HG02642 (cell line): Measurements from ENCODE around the gene KIAA2012.

Source experiments
- ATAC-seq: cut with Tn5 transposase; IDR thresholded peaks from one replicate; pipeline ENCODE4 v1.9.1; 2021; ENCODE audit warnings: mild to moderate bottlenecking; ENCODE audit not compliant: unreplicated experiment, poor library complexity

The KIAA2012 gene

DNA sequence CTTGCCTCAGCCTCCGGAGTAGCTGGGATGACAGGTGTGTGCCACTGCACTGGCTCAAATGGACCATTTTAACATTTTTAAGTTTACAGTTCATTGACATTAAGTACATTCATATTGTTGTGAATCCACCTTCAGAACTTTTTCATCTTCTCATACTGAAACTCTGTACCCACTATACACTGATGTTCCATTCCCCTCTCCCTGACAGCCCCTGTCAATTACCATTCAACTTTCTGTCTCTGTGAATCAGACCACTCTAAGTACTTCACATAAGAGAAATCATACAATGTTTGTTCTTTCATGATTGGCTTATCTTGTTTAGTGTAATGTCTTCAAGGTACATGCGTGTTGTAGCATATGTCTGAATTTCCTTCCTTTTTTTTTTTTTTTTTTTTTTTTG lies 1.9 kb upstream of the KIAA2012 start:
- ATAC-seq: no peak

DNA sequence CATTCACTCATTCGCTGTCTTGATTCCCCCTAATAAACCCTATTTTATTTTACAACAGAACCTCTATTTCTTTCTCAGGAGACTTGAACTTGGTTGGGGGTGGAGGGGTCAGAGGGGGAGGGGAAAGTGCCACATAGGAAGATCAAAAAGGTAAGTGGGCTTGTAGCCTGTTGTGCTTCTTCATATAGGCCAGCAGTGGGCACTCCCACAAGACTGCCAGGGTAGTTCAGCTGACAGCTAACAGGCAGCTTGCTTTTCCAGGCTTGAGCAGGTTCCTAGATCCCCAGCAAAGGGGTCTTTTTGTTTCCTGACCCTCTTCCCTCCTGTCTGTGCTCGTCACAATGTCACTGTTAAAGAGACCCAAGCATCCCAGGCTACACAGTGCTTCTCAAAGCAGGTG lies 829 bp upstream of the KIAA2012 start:
- ATAC-seq: no peak

DNA sequence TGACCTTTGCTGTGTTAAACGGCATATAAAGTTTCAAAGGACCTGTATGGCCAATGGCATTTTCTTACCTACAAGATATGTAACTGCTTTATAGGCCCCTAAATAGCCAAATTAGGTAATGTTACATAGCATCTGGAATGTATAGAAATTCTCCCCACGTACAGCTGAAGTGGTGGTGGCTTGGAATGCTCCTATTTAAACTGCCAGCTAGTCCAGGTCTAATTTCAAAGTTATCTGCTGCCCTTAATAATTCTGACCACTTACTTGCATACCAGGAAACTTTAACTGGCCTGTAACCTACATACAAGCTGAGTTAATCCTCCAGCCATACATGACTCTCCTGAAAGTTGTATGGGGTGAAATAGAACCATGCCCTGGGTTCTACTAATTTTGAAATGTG lies 1.3 kb downstream of the KIAA2012 start:
- no peak for ATAC-seq

DNA sequence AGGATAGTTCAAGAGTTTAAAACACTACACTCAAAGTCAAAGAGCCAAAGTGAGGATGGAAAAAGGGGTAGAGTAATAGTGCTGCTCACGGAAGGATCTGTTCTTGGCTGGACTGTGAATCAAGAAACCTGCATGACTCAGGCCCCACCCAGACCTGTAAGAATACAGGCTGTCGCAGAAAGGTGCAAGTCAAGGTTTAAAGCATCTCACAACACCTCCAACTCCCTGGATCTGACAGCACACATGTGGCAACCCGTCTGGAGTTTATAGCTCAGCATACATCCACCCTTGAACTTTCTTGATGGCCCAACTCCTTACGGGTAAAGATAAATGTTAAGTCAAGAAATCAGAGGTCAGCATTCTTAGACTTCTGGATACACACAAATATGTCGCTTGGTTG lies 6.3 kb downstream of the KIAA2012 start:
- no peak for ATAC-seq

DNA sequence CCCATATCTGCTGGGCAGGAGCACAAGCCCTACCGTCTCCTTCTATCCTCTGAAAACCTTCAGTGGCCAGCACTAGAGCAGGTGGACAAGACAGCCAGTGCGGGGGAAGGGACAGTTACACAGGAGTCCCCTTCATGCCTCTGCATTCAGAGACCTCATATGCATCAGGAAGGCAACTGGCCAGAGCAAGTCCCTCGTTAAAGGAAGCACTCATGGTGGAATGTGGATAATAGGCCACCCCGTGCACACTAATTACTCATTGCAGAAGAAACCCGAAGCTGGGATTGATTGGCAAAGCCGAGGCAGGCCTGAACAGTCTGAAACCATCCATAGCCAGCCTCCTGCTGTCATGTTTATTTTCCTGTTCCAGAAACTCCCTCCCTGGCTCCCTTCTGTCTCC lies 11.2 kb downstream of the KIAA2012 start:
- ATAC-seq: no peak

DNA sequence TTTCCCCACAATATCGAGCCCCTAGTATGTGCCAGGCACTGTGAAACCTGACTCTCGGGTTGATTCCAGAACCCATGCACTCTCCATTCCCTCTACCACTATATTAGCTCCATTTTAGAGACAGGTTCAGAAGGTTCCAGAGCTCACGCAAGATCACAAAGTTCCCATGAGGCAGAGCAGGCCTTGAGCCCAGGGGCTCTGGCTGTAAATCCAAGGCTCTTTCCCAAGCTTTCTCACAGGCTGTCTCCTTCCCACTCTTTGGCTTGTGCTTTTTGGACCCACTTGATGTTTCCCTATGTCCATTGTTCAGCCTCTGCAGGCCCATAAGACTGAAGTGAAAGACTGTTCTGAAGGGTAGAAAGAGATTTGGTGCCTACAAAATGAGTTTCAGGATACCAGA lies 15.7 kb downstream of the KIAA2012 start:
- no peak for ATAC-seq

DNA sequence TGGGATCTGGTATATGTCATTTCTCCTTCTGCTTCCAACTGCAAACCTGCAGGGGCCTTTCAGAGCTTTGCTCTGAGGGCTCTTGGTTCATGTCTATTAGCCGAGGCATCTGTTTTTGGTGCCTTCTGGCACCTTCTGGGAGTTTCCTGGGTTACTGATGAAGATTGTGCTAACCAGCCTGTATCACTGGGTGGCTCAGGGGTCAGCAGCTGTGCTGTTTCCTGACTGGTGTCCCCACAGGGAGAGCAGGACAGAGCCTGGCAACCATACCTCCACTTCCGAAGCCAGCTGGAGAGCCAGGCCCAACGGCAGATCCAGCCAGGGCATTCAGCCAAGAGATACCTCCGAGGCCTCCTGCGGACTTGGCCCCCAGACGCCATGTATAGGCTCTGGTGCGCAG lies 17.5 kb downstream of the KIAA2012 start:
- ATAC-seq: no peak

DNA sequence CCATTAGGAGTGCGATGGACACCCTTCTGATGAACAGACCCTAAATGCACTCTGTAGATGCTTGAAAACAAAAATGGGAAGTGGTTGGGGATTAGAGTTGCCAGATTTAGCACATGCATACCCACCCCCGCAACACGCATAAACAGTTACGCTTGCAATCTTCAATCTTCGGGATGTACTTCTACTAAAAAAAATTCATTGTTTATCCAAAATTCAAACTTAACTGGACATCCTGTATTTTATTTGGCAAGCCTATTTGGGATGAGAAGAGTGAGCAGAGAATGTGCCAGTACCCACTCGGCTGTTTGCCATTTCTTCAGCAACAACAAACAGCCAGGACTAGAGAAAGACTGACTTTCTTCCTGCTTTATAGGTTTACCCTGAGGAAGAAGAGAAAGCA lies 18.4 kb downstream of the KIAA2012 start:
- ATAC-seq: no peak

DNA sequence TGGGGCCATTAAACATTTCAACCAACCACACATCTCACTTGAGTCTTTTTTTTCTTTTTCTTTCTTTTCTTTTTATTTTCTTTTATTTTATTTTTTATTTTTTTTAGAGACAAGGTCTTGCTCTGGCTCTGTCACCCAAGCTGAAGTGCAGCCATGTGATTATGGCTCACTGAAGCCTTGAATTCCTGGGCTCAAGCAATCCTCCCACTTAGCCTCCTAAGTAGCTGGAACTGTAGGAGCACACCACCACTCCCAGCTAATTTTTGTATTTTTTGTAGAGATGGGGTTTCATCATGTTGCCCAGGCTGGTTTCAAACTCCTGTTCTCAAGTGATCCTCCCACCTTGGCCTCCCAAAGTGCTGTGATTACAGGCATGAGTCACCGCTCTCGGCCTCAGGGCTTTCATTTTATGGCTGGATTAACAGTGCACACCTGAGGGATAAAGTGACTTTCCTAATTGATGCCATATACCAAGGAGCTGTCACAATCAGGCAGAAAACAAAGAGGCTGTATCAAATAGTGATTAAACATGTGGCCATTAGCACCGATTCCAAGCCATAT lies 21.5 kb downstream of the KIAA2012 start:
- ATAC-seq: no peak

DNA sequence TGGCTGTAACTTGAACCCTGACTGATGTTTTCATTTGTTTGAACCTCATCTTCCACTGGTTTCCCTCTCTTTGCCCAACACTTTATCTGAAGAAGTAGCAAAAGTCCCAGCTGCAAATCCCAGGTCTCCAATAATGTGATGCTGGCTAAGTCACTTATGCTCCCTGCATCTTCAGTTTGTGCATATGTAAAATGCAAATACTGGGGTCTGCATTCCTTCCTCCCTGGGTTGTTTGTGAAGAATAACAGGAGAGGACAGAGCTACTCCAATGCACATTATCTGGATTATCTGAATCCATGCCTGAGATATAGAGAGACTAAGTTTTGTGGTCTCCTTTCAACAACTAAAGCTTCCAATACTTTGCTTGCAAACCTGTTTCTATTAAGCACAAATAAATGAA lies 22.2 kb downstream of the KIAA2012 start:
- no peak for ATAC-seq

DNA sequence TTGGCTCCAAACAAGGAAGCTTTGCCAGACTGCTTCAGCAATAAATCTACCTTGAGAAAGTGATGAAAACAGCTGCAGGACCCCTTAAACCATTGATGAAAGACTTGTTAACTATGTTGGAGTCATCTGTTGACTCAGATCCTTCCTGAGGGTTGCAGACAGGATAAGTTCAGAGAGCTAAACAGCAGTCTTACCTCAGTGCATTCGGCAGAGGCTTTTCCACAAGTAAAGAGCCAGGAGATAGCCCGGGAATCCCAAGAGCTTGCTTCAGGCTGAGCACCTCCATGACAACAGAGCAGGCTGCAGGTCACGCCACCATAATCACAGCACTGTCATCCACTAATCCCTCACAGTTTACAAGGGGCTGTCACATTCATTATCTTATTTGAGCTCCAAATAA lies 23.7 kb downstream of the KIAA2012 start:
- no peak for ATAC-seq

DNA sequence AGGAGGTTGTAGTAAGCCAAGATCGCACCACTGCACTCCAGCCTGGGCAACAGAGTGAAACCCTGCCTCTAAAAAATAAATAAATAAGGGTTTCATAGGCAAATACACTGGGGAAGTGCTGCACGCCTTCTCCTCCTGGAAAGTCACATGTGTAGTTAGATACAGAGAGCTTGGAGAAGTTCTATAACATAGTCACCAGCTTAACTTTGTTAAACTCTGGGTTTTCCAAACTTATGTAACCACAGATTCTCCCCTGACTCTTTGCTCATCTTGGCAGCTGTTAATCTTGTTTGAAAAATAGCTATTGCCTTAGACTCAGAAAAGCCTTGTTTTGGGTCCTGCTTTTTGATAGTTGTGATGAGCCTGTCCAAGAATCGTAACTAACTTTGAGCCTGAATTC lies 25.2 kb downstream of the KIAA2012 start:
- no peak for ATAC-seq

DNA sequence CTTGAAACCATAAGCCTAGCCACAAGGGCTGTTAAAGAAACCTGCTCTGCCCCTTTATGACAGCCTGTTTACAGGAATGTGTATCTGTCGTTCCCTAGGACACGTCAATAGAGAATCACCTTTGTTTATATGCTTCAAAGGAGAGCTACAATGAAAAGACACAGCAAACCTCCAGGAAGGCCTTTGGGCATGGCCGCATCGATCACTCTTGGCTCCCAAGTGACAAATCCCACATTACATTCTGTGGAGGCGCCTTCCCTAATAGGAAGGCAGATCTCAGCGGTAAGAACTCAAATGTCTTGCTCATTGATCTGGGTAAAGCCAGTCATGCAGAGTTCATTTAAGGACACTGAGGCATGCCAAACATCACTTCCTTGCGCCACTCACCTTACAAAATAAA lies 26.5 kb downstream of the KIAA2012 start:
- no peak for ATAC-seq

DNA sequence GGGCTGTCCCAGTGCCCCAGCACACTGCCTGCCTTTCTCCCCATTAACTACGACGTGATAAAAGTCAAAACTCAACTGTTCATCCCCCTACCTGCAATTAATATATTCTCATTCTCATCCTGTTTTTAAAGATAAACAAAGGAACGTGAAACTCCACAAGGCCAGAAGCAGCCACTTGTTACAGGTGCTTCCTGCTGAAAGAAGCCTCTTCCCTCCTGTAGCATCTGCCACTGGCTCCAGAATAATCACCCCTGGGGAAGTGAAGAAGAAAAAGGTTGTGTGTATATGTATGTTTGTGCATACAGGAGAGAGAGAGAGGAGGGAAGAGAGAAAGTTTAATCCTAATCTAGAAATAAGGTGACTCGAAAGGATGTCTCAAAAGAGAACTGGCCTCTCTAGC lies 27.1 kb downstream of the KIAA2012 start:
- ATAC-seq: no peak

DNA sequence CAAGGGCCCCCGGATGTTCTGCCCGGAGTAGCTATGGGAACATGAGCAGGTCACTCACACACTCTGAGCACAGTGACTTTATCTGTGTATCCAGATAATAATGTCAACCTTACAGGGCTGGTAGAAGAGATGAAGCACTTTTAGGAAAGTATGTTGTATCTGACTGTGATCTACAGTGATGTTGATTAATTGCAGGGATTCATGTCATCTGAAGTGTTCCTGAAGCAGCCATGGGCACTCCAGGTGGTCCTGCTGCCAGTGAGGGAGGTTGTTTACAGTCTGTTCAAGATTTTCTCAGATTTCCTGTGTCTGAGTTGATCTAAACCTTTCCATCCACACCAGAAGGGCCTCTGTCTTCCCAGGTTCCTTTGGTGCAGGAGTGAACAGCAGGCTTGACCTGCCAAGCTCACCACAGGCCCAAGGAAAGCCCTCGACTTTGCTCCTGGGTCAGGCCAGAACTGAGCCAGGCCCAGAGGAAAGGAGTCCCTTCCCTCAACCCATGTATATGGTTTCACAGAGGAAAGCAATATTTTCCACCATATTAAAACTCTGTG lies 28.0 kb downstream of the KIAA2012 start:
- ATAC-seq: no peak

DNA sequence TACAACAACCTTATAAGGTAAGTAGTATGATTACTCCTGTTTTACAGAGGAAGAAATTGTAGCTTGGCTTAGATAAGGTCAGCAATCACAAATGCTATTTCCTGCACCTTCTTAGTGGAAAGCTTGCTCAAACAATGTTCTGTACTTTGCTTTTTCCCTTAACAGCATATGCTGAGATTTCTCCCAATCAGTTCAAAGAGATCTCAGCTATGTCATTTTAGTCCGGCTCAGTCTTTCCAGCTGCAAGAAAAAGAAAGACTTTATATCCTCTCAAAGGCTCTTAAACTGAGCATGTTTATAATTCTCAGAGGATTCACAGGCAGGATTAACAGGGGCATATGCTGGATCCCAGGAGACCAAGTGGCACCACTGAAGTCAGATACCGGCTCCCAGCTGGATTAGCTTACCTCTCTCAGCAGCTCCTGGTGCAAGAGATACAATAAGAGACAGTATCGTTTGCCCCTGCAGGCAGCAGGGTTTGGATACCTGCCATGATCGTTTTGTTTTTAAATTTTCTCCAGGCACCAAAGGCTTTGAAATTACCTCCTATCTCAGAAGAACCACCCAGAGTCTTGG lies 29.5 kb downstream of the KIAA2012 start:
- no peak for ATAC-seq

DNA sequence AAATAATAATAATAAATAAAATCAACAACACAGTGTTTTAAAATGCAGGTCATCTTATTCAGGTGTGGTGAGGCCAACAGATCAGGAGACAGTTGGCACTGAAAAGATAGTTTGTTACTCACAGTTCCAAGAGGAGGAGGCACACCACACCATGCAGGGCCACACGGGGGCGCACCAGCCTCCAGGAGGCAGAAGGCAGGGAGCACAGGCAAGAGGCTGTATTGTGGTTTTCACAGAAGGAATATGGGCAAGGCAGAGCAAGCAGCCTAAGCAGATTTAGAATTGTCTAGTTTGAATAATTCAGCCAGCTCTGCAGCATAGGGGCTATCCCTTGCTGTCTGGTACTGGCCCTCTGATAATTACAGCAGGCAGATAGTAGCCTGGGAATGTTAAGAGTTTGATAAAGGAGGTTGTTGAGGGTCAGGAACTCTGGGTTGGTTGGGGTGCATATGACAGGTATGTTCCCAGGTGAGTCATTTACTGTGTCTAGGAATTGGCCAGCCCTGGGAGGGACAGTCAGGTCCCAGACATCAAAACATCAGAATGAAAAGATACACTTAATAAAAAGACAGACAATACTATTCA lies 31.3 kb downstream of the KIAA2012 start:
- ATAC-seq: no peak

DNA sequence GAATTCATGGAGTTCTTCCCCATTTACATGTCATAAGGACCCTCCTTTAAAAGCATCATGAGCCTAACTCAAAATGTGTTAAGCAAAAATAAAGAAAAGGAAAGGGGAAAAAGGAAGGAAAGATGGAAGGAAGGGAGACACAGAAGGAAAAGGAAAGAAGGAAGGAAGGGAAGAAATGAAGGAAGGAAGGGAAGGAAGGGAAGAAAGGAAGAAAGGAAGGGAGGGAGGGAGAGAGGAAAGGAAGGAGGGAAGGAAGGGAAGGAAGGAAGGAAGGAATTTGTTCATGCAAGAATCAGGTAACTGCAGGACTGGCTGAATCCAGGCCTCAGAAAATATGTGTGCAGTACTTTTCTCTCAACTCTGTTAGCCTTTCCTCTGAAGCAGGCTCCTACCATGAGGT lies 32.0 kb downstream of the KIAA2012 start:
- ATAC-seq: no peak

DNA sequence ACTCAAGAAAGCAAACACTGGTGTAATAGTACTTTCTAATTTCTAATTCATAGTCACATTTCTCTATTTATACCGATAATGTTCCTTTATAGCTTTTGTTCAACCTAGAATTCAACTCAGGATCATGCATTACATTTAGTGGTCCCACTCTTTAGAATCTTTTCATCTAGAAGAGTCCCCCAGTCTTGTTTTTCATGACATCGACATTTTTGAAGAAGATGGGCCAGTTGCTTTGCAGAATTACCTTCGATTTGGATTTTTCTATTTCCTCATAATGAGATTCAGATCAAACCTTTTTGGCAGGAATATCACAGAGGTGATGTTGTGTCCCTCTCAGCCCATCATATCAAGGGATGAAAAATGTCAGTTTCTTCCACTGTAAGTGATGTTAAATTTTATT lies 35.3 kb downstream of the KIAA2012 start:
- no peak for ATAC-seq

DNA sequence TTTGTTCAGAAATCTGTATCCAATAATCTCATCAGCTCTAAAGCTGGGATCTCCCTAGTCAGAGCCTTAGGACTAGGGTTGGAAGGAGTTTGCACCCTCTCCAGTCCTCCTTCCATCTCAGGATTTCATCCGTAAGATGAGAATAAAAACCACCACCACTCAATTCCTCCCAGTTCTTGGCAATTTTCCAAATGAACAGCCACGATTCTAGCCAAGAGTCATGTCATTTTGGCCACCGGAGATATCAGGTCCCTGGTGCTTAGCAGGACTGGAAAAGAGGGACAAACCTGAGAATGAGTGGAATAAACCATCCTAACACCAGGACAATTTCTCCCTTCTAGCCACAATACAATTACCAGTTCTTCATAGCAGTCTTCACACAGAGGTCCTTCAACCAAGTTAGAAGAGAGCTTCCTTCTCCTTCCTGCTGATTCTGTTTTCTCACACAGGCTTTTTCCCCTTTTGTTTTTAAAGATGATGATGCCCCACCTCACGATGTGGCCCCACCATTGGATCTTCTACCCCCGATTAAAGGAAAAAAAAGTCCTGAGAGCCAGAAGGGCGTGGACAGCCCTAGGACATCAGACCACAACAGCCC lies 36.2 kb downstream of the KIAA2012 start:
- no peak for ATAC-seq

DNA sequence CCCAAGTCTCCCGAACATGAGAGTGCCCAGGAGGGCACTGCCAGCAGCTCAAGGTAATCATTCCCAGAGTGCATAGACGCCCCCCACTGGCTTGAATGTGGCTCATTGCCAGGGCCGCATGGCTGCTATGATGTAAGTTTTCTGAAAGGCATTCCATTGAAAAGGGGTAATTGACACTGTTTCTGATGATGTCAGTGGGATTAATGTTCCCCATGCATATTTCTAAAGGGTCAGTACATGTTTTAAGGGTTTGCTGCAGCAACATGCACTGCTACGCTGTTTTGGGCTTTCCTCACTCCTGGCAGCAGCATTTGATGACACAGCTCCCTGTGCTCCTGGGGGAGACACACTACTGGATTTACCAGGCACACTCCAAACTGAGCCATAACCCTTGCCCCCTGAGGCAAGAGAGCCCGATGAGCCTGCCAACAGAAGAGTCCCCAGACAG lies 36.7 kb downstream of the KIAA2012 start:
- no peak for ATAC-seq

DNA sequence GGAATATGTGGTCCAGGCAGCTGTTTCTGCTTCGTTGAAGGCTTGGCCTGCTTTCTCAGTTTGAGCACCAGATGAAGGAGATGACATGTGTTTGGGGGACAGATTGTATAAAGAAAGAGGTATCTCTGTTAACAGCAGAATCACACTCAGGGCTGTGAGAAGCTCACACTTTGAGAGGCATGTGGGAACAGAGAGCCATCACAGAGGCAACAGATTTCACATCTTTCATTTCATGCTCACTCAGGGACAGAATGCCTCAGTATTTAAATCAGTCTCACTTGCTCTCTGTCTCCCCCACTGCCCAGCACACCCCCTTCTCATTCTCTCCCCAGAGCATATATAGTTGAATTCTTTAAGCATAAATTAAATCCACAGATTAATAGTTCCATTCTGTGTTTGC lies 37.4 kb downstream of the KIAA2012 start:
- ATAC-seq: no peak
